ENCODE measurements around the gene STYK1.

STYK1 gene

DNA sequence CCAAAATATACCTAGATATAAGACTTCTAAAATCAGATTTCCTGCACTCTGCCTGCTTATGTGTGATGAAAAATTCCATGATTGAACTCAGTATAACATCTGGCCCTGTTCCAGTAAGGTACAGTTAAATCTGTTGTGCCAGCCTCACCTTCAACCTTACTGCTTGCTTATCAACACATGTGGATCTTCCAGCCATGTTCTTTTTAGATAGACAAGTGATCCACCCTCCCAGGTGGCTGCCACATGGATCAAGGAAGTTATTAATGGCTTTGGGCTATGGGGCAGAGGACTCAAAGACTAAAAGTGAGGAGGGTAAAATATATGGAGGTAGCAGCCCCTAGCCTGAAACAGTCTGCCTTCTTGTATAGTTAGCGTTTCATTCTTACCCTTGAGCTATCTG is 35.1 kb downstream of the STYK1 start:
- H3K27me3 ChIP-seq (ENCODE audit: control insufficient read depth, insufficient read depth, low read length) = no peaks in the 10 kb centered on the region
- no peak overlapping the region for H3K9ac ChIP-seq (ENCODE audit: low read depth, low read length)
- no peaks in the 10 kb centered on the region for H3K9me3 ChIP-seq (ENCODE audit: control insufficient read depth, insufficient read depth, low read length)
- H3K4me1 ChIP-seq (ENCODE audit: control insufficient read depth, insufficient read depth, low read length) = peaks cover 6% of the 10 kb centered on the region
- no peaks in the 10 kb centered on the region for H3K36me3 ChIP-seq (ENCODE audit: control insufficient read depth, insufficient read depth, low read length)
- no peak overlapping the region for H3K4me3 ChIP-seq (ENCODE audit: low read depth, low read length)

DNA sequence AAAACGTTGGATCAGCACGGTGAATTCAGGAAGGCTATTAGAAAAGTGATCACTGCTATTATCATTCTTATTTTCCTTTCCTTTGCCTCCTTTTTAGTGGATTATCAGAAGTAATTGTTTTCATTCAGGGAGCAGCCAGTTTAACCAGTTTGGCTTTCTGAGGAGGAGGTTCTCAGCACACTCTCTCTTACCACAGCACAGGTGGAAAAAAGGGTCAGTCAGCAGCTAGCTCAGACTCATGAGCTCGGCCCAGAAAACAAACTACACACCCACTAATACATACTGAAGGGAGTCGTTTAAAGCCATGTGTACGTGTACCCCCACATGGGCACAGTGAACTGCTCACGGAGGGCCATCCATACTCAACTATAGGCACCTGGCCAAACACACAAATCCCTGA is 37.2 kb downstream of the STYK1 start:
- Histone ChIP-seq H3K4me1 (ENCODE audit: control insufficient read depth, insufficient read depth, low read length) (peaks cover 6% of the 10 kb centered on the region), H3K9ac (ENCODE audit: low read depth, low read length) (no peak overlapping the region), H3K27me3 (ENCODE audit: control insufficient read depth, insufficient read depth, low read length) (no peaks in the 10 kb centered on the region), H3K4me3 (ENCODE audit: low read depth, low read length) (no peak overlapping the region), H3K36me3 (ENCODE audit: control insufficient read depth, insufficient read depth, low read length) (no peaks in the 10 kb centered on the region), H3K9me3 (ENCODE audit: control insufficient read depth, insufficient read depth, low read length) (no peaks in the 10 kb centered on the region)

- peaks cover 6% of the 10 kb centered on the region for H3K4me1 ChIP-seq (ENCODE audit: control insufficient read depth, insufficient read depth, low read length)
- H3K27me3 ChIP-seq (ENCODE audit: control insufficient read depth, insufficient read depth, low read length) = no peaks in the 10 kb centered on the region
- H3K36me3 ChIP-seq (ENCODE audit: control insufficient read depth, insufficient read depth, low read length) = no peaks in the 10 kb centered on the region
- no peak overlapping the region for H3K9ac ChIP-seq (ENCODE audit: low read depth, low read length)
- H3K4me3 ChIP-seq (ENCODE audit: low read depth, low read length) = no peak overlapping the region
- H3K9me3 ChIP-seq (ENCODE audit: control insufficient read depth, insufficient read depth, low read length) = no peaks in the 10 kb centered on the region
These were observed 37.7 kb downstream of the STYK1 start for GRCh38 chr12:10636124-10636523.

GRCh38 chr12:10635306-10635705 is 38.5 kb downstream of the STYK1 start:
- H3K36me3 ChIP-seq (ENCODE audit: control insufficient read depth, insufficient read depth, low read length) = no peaks in the 10 kb centered on the region
- no peak overlapping the region for H3K4me3 ChIP-seq (ENCODE audit: low read depth, low read length)
- no peaks in the 10 kb centered on the region for H3K27me3 ChIP-seq (ENCODE audit: control insufficient read depth, insufficient read depth, low read length)
- H3K4me1 ChIP-seq (ENCODE audit: control insufficient read depth, insufficient read depth, low read length) = peaks cover 6% of the 10 kb centered on the region
- H3K9me3 ChIP-seq (ENCODE audit: control insufficient read depth, insufficient read depth, low read length) = no peaks in the 10 kb centered on the region
- no peak overlapping the region for H3K9ac ChIP-seq (ENCODE audit: low read depth, low read length)

DNA sequence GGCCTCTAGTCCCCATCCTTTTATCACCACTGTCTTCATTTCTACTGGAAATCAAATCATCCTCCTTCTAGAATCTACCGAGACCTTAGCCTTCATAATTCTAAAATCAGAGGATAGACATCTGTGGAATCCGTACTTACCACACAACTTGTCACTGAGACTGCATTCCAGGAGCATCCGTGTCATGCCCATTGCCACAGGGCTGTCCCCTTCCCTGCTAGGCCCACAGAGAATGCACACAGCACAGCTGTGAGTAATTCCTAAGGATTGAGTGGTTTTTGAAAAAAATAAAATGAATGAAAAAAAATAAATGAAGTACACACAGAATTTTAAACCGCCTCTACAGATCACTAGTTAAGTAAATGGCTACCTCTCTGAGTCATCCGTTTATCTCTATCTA is 39.4 kb downstream of the STYK1 start:
- Histone ChIP-seq H3K27me3 (ENCODE audit: control insufficient read depth, insufficient read depth, low read length) (no peaks in the 10 kb centered on the region), H3K9ac (ENCODE audit: low read depth, low read length) (no peak overlapping the region), H3K9me3 (ENCODE audit: control insufficient read depth, insufficient read depth, low read length) (no peaks in the 10 kb centered on the region), H3K36me3 (ENCODE audit: control insufficient read depth, insufficient read depth, low read length) (no peaks in the 10 kb centered on the region), H3K4me1 (ENCODE audit: control insufficient read depth, insufficient read depth, low read length) (peaks cover 6% of the 10 kb centered on the region), H3K4me3 (ENCODE audit: low read depth, low read length) (no peak overlapping the region)

- Histone ChIP-seq H3K9me3 (ENCODE audit: control insufficient read depth, insufficient read depth, low read length) (no peaks in the 10 kb centered on the region), H3K9ac (ENCODE audit: low read depth, low read length) (no peak overlapping the region), H3K4me3 (ENCODE audit: low read depth, low read length) (no peak overlapping the region), H3K36me3 (ENCODE audit: control insufficient read depth, insufficient read depth, low read length) (no peaks in the 10 kb centered on the region), H3K4me1 (ENCODE audit: control insufficient read depth, insufficient read depth, low read length) (peaks cover 6% of the 10 kb centered on the region), H3K27me3 (ENCODE audit: control insufficient read depth, insufficient read depth, low read length) (no peaks in the 10 kb centered on the region)
These were observed 40.3 kb downstream of the STYK1 start for GRCh38 chr12:10633541-10633940.

- Histone ChIP-seq H3K36me3 (ENCODE audit: control insufficient read depth, insufficient read depth, low read length) (no peaks in the 10 kb centered on the region), H3K9me3 (ENCODE audit: control insufficient read depth, insufficient read depth, low read length) (no peaks in the 10 kb centered on the region), H3K4me1 (ENCODE audit: control insufficient read depth, insufficient read depth, low read length) (peaks cover 6% of the 10 kb centered on the region), H3K9ac (ENCODE audit: low read depth, low read length) (no peak overlapping the region), H3K4me3 (ENCODE audit: low read depth, low read length) (no peak overlapping the region), H3K27me3 (ENCODE audit: control insufficient read depth, insufficient read depth, low read length) (no peaks in the 10 kb centered on the region)
These were observed 41.6 kb downstream of the STYK1 start for GRCh38 chr12:10632226-10632625.

DNA sequence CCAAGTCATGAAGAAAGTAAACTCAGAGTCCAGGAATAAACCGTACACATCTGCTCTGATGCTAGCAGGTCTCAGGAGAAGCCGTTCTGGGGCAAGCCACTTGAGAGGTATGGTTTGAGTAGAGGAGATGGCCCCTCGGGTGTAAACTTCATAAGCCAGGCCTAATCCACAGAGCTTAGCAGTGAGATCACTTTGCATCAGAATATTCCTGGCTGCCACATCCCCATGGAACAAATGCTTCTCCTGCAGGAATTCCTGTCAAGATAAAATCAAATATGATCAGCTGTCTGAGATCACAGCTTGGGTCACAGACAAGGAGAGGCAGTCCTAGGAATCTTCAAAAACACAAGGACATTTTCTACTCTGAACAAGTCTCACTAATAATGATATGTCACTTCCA is 49.2 kb downstream of the STYK1 start:
- Histone ChIP-seq H3K27me3 (ENCODE audit: control insufficient read depth, insufficient read depth, low read length) (no peaks in the 10 kb centered on the region), H3K4me3 (ENCODE audit: low read depth, low read length) (no peak overlapping the region), H3K9me3 (ENCODE audit: control insufficient read depth, insufficient read depth, low read length) (no peaks in the 10 kb centered on the region), H3K9ac (ENCODE audit: low read depth, low read length) (no peak overlapping the region), H3K36me3 (ENCODE audit: control insufficient read depth, insufficient read depth, low read length) (no peaks in the 10 kb centered on the region), H3K4me1 (ENCODE audit: control insufficient read depth, insufficient read depth, low read length) (no peaks in the 10 kb centered on the region)

DNA sequence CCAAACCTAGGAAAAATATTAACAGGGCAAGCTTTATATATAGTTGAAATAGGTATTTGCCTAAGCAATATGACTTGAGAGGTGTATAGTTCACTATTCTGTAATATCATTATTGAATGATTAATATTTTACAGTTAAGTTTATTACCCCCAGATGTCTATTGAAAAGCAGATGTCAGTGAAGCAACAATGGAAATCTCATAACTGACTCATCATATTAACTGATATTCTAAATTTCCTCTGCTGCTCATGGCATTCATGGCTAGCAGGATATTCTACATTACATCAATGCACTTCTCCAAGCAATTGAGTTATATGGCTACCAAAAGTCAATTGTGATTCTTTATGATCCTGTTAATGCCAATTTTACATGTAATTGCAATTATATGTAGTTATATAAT is 50.7 kb downstream of the STYK1 start:
- Histone ChIP-seq H3K9ac (ENCODE audit: low read depth, low read length) (no peak overlapping the region), H3K36me3 (ENCODE audit: control insufficient read depth, insufficient read depth, low read length) (no peaks in the 10 kb centered on the region), H3K4me1 (ENCODE audit: control insufficient read depth, insufficient read depth, low read length) (no peaks in the 10 kb centered on the region), H3K4me3 (ENCODE audit: low read depth, low read length) (no peak overlapping the region), H3K27me3 (ENCODE audit: control insufficient read depth, insufficient read depth, low read length) (no peaks in the 10 kb centered on the region), H3K9me3 (ENCODE audit: control insufficient read depth, insufficient read depth, low read length) (no peaks in the 10 kb centered on the region)

DNA sequence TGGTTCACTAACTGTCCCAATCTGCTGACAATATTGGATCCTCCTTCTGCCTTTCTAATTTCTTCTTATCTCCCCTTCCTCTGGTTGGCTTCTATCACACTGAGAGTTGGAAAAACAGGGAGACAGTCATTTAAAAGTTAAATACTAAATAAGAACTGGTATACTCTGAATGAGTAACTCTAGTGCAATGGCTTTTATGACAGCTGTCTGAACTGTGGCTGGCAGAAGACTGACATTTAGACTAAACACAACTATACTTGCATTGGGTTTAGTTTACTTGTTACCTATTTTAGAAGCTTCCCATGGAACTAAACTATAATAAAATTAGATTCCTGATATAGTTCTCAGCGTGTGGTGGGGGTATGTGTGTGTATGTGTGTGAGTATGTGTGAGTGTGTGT is 52.6 kb downstream of the STYK1 start:
- Histone ChIP-seq H3K9me3 (ENCODE audit: control insufficient read depth, insufficient read depth, low read length) (no peaks in the 10 kb centered on the region), H3K9ac (ENCODE audit: low read depth, low read length) (no peak overlapping the region), H3K4me1 (ENCODE audit: control insufficient read depth, insufficient read depth, low read length) (no peaks in the 10 kb centered on the region), H3K36me3 (ENCODE audit: control insufficient read depth, insufficient read depth, low read length) (no peaks in the 10 kb centered on the region), H3K27me3 (ENCODE audit: control insufficient read depth, insufficient read depth, low read length) (no peaks in the 10 kb centered on the region), H3K4me3 (ENCODE audit: low read depth, low read length) (no peak overlapping the region)

DNA sequence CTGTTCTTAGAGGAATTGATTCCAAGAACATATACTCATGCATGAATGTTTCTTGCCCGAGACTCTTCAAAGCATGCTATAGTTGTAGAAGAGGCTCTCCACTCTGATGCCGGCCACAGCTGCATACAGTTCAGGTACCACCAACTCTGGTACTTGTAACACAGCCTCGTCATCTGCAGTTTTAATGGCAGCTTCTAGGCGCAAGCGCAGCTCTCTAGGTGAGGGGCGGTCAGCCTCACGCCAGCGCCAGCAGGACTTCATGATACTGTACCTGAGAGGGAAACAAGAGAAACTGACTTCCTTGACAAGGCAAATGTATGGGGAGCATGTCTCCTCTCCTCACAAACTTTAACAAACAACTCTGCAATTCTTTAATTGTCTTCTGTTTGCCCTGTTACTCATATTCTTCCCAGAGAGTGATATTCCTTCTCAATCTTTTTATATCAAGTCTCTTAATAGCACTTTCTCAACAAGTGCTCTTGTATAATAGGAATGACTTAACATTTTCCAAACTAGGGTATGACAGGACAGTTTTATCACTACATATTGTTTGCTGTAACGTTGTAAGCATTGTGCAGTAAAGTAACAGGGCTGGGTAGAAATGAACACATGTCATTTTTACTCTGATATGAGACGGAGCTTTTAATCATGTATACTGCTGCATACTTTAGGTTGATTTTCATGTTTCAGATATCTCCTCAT is 53.6 kb downstream of the STYK1 start:
- Histone ChIP-seq H3K4me3 (ENCODE audit: low read depth, low read length) (no peak overlapping the region), H3K36me3 (ENCODE audit: control insufficient read depth, insufficient read depth, low read length) (no peaks in the 10 kb centered on the region), H3K4me1 (ENCODE audit: control insufficient read depth, insufficient read depth, low read length) (no peaks in the 10 kb centered on the region), H3K9me3 (ENCODE audit: control insufficient read depth, insufficient read depth, low read length) (no peaks in the 10 kb centered on the region), H3K27me3 (ENCODE audit: control insufficient read depth, insufficient read depth, low read length) (no peaks in the 10 kb centered on the region), H3K9ac (ENCODE audit: low read depth, low read length) (no peak overlapping the region)

DNA sequence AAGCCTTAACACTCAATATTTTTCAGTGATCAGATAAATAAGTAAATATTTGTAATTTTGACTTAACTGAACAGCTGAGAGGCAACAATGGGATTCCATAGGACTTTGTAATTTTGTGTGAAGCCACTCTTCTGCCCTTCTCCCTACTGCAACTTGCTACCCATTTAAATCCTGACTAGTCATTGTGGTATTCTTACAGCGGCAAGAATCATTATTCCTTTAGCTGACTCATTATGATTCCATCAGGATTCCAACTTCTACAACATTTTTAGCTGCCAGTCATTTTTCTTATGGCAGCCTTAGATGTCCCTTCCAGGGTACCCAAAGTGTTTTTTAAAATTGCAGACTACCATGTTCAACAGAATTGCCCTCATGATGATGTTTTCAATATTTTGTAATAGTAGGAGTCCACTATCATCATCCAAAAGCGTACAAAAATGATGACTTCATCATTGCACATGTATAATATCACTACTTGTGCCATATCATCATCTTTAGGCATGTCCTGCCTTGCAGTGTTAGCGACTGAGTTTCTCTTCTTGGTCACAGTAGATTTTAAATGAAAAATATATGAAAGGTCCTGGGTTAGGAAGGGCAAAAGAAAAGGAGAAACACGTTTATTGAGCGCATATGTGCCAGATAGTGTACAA is 55.4 kb downstream of the STYK1 start:
- no peaks in the 10 kb centered on the region for H3K27me3 ChIP-seq (ENCODE audit: control insufficient read depth, insufficient read depth, low read length)
- no peaks in the 10 kb centered on the region for H3K36me3 ChIP-seq (ENCODE audit: control insufficient read depth, insufficient read depth, low read length)
- H3K9me3 ChIP-seq (ENCODE audit: control insufficient read depth, insufficient read depth, low read length) = no peaks in the 10 kb centered on the region
- no peaks in the 10 kb centered on the region for H3K4me1 ChIP-seq (ENCODE audit: control insufficient read depth, insufficient read depth, low read length)
- no peak overlapping the region for H3K4me3 ChIP-seq (ENCODE audit: low read depth, low read length)
- H3K9ac ChIP-seq (ENCODE audit: low read depth, low read length) = no peak overlapping the region
